ENCODE measurements around the gene PHF5A. TPM values are rescaled to one million over a fixed set of nuclear protein-coding genes. Genes with fewer than 3 reads are reported as not detected.

The PHF5A gene
- total and polyA plus RNA-seq, 2 of the 8 experiments (the other 6 are each of a cell fraction or from before 2014, with no cell fraction given), result 119 to 135 TPM

GRCh38 chr22:41500303-41500702 is 31.8 kb upstream of the PHF5A start:
- POLR2A ChIA-PET (ENCODE audit: partially characterized antibody), result interaction anchor here (0.8 to 4.6 kb wide), 10 partner anchors 9 to 54 kb away, joined by 3 to 26 read pairs (median 9); partner anchors contain the start of genes ACO2, PHF5A and TOB2
- Histone ChIP-seq H2BK20ac (ENCODE audit: low read length) (no peak overlapping the region), H3K14ac (ENCODE audit: insufficient read length) (no peak overlapping the region), H4K91ac (replicated peaks; ENCODE audit: insufficient read length, low read length) (no peak overlapping the region), H3K27ac (ENCODE audit: low read depth, low read length) (no peak overlapping the region), H3K18ac (ENCODE audit: extremely low read depth, low read length) (no peak overlapping the region), H3K9ac (replicated peaks in 1 of 4; ENCODE audit: extremely low read depth in 1 of 4, low read depth in 3 of 4, low read length in 3 of 4) (no peak overlapping the region), H3K23me2 (ENCODE audit: low read depth, low read length) (no peaks in the 10 kb centered on the region), H3K9me3 (ENCODE audit: insufficient read depth in 2 of 2, low read depth in 1 of 2, low read length in 1 of 2) (no peaks in the 10 kb centered on the region), H4K5ac (ENCODE audit: insufficient read length, low read depth, low read length) (no peak overlapping the region), H3K56ac (replicated peaks; ENCODE audit: insufficient read length, low read depth, low read length) (no peak overlapping the region), H2BK120ac (replicated peaks; ENCODE audit: low read depth, low read length) (no peak overlapping the region), H3K4ac (replicated peaks; ENCODE audit: insufficient read length, low read depth, low read length) (no peak overlapping the region), H3K79me1 (ENCODE audit: low read depth, low read length) (peaks cover 4% of the 10 kb centered on the region), H3K27me3 (replicated peaks in 1 of 4; ENCODE audit: control insufficient read depth in 3 of 4, extremely low read depth in 1 of 4, insufficient read depth in 3 of 4, low read length in 3 of 4) (no peaks in the 10 kb centered on the region), H2AFZ (ENCODE audit: low read length) (no peak overlapping the region), H3K36me3 (ENCODE audit: control insufficient read depth in 2 of 4, insufficient read depth in 4 of 4, low read length in 3 of 4) (peaks cover 0 to 11% (median 3%) of the 10 kb centered on the region in 4 experiments; a peak in 4 of 8 replicates), H3K23ac (ENCODE audit: insufficient read length) (no peak overlapping the region), H4K8ac (ENCODE audit: extremely low read depth, insufficient read depth, low read length) (no peak overlapping the region), H3K4me1 (replicated peaks in 1 of 4; ENCODE audit: control insufficient read depth in 3 of 4, insufficient read depth in 4 of 4, low read length in 3 of 4) (no peaks in the 10 kb centered on the region), H2BK15ac (ENCODE audit: low read length) (no peak overlapping the region), H2BK12ac (ENCODE audit: low read depth, low read length) (no peak overlapping the region), H2BK5ac (ENCODE audit: low read depth, low read length) (no peak overlapping the region), H4K20me1 (replicated peaks in 1 of 2; ENCODE audit: control insufficient read depth in 1 of 2, insufficient read depth in 2 of 2, low read length in 2 of 2) (peaks cover 2 to 12% of the 10 kb centered on the region in 2 experiments), H3K4me2 (ENCODE audit: insufficient read depth in 1 of 2, low read depth in 2 of 2, low read length in 2 of 2) (no peak overlapping the region), H3K4me3 (ENCODE audit: extremely low read depth in 1 of 4, insufficient read depth in 2 of 4, low read depth in 3 of 4, low read length in 4 of 4) (no peak overlapping the region), H3K79me2 (ENCODE audit: control insufficient read depth in 1 of 2, insufficient read depth in 2 of 2, low read length in 2 of 2) (peaks cover 0 to 7% of the 10 kb centered on the region in 2 experiments; a peak in 1 of 4 replicates), H2AK5ac (ENCODE audit: low read depth, low read length) (no peak overlapping the region)
- DNase-seq (ENCODE audit: low read depth in 1 of 2, low spot score in 2 of 2), result no peak
- no peak for FAIRE-seq
- CTCF ChIA-PET (ENCODE audit: partially characterized antibody), result interaction anchor here (0.6 to 17.6 kb wide), 18 partner anchors 8 to 184 kb away, joined by 3 to 218 read pairs (median 6); no protein-coding TSS in a partner anchor
- TF ChIP-seq GTF2F1 (IDR thresholded peaks at IDR 0.05; ENCODE audit: borderline replicate concordance, low read depth, low read length) (no peak), NRF1 (IDR thresholded peaks at IDR 0.05; ENCODE audit: low read depth, low read length) (no peak), BCL11A (IDR thresholded peaks at IDR 0.05; ENCODE audit: low read depth in 2 of 2, low read length in 2 of 2) (no peak), RAD21 (IDR thresholded peaks at IDR 0.05 in 1 of 2, conservative IDR thresholded peaks at IDR 0.05 in 1 of 2; ENCODE audit: low read depth in 2 of 2, low read length in 2 of 2) (no peak), ATF3 (IDR thresholded peaks at IDR 0.05; ENCODE audit: insufficient read depth, low read depth, low read length) (no peak), CEBPB (IDR thresholded peaks at IDR 0.05; ENCODE audit: low read depth, low read length) (no peak), KDM1A (IDR thresholded peaks at IDR 0.05; ENCODE audit: borderline replicate concordance, low read length) (no peak), ZNF274 (IDR thresholded peaks at IDR 0.05; ENCODE audit: borderline replicate concordance, extremely low read depth, low read length) (no peak), ASH2L (IDR thresholded peaks at IDR 0.05; ENCODE audit: low read length) (no peak), SAP30 (IDR thresholded peaks at IDR 0.05; ENCODE audit: insufficient read depth, insufficient replicate concordance, low read length) (no peak), BACH1 (IDR thresholded peaks at IDR 0.05; ENCODE audit: low read length) (no peak), SP2 (IDR thresholded peaks at IDR 0.05; ENCODE audit: low read length) (no peak), TCF12 (IDR thresholded peaks at IDR 0.05; ENCODE audit: low read depth, low read length) (no peak), YY1 (IDR thresholded peaks at IDR 0.05; ENCODE audit: low read depth, low read length) (no peak), CREB1 (IDR thresholded peaks at IDR 0.05) (no peak)
- 90% methylated on average over 7 of the region's 7 CpGs; no CpG with 5 or more reads in 1 of the 2 experiments for WGBS, 2 experiments (ENCODE audit: extremely low coverage in 1 of 2, insufficient coverage in 1 of 2, insufficient read length in 1 of 2, insufficient replicate concordance in 2 of 2, low coverage in 1 of 2, low lambda C conversion rate in 2 of 2, missing lambda C conversion rate in 1 of 2)

Measured in H1 (cell line).